H1 (cell line): ENCODE results near the gene SCO2. TPM values are rescaled to one million over a fixed set of nuclear protein-coding genes. Genes with fewer than 3 reads are reported as not detected.

Experiments used
- CBX5 ChIP-seq: fragments of 300-800, 300-1000 bp; sonication (generic); IDR thresholded peaks from 2 replicates; pipeline ENCODE4 v1.7.1; 2016; ENCODE audit warnings: antibody characterized with exemption, low read length, low read depth
- CTBP2 ChIP-seq: IDR thresholded peaks from 2 replicates; pipeline ENCODE4 v1.7.0; 2011; ENCODE audit warnings: borderline replicate concordance, mild to moderate bottlenecking, moderate library complexity, mixed read lengths, low read length; ENCODE audit not compliant: insufficient read depth, insufficient read length
- HDAC6 ChIP-seq: IDR thresholded peaks from one replicate; pipeline ENCODE4 v1.7.1; 2012; ENCODE audit warnings: low read depth, mild to moderate bottlenecking, inconsistent platforms, low read length, moderate library complexity
- MAX ChIP-seq: IDR thresholded peaks from 2 replicates; pipeline ENCODE4 v1.6.1; 2012; ENCODE audit warnings: inconsistent platforms
- POLR2AphosphoS5 ChIP-seq: IDR thresholded peaks from 2 replicates; pipeline ENCODE4 v1.6.1; 2011; ENCODE audit warnings: low read depth, low read length
- SIX5 ChIP-seq: IDR thresholded peaks from 2 replicates; pipeline ENCODE4 v1.6.1; 2011; ENCODE audit warnings: mild to moderate bottlenecking, low read depth, low read length
- SRF ChIP-seq: IDR thresholded peaks from 2 replicates; pipeline ENCODE4 v1.6.1; 2011; ENCODE audit warnings: mild to moderate bottlenecking, low read depth, low read length, moderate library complexity
- TBP ChIP-seq: IDR thresholded peaks from 2 replicates; pipeline ENCODE4 v1.6.1; 2011; ENCODE audit warnings: low read depth, low read length, improper control_type of control experiment
- polyA plus RNA-seq, 7 experiments: library from polyadenylated mRNA; depleted of rRNA in 3 of 7; stranded (reverse) in 5 of 7; unstranded in 2 of 7; fragments of >200 nt in 5 of 7; fragments of 200-250 nt in 2 of 7; gene quantifications; 1 replicate in 5 of 7; 2 replicates in 1 of 7; 4 replicates in 1 of 7; pipeline versions ENCODE4 v1.2.1 to v1.2.3, GENCODE V29; 2011 to 2013; ENCODE audit warnings: missing spikeins in 2 of 7, mixed read lengths in 2 of 7
- total RNA-seq: library from RNA; stranded (reverse); fragmentation: NEBNext Ultra II Directional; extraction: Animal tissue kit (Norgen Biotek cat#: 25700); gene quantifications from 2 replicates; pipeline ENCODE4 v1.2.1, GENCODE V29; 2021
- TF ChIP-seq, protein P1 (sequence below): fragments of 300-600 bp; sonication (generic); IDR thresholded peaks from 2 replicates; pipeline ENCODE4 v1.7.1; 2012; ENCODE audit warnings: low read length, moderate library complexity, mild to moderate bottlenecking, inconsistent platforms; ENCODE audit not compliant: insufficient replicate concordance

Gene SCO2
- total and polyA plus RNA-seq, 2 of the 8 experiments (the other 6 are each of a cell fraction or from before 2014, with no cell fraction given) = 2.0 TPM; not detected in 1

DNA sequence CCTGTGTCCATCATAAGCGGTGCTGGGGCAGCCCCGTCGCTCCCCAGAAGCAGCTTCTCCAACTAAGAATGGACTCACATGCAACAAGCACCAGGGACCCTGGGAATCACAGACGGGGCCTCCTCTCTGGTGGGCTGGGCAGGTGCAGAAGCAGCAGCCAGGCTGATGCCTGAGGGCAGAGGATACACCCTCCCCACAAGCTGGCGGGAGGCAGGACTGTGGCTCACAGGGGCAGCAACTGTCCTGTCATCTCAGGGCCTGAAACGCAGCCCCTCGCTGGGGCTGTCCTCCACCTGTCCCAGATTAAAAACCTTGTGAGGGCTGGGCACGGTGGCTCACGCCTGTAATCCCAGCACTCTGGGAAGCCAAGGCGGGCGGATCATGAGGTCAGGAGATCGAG lies 47.5 kb downstream of the SCO2 start (continued):
- TF ChIP-seq, protein P1, sequence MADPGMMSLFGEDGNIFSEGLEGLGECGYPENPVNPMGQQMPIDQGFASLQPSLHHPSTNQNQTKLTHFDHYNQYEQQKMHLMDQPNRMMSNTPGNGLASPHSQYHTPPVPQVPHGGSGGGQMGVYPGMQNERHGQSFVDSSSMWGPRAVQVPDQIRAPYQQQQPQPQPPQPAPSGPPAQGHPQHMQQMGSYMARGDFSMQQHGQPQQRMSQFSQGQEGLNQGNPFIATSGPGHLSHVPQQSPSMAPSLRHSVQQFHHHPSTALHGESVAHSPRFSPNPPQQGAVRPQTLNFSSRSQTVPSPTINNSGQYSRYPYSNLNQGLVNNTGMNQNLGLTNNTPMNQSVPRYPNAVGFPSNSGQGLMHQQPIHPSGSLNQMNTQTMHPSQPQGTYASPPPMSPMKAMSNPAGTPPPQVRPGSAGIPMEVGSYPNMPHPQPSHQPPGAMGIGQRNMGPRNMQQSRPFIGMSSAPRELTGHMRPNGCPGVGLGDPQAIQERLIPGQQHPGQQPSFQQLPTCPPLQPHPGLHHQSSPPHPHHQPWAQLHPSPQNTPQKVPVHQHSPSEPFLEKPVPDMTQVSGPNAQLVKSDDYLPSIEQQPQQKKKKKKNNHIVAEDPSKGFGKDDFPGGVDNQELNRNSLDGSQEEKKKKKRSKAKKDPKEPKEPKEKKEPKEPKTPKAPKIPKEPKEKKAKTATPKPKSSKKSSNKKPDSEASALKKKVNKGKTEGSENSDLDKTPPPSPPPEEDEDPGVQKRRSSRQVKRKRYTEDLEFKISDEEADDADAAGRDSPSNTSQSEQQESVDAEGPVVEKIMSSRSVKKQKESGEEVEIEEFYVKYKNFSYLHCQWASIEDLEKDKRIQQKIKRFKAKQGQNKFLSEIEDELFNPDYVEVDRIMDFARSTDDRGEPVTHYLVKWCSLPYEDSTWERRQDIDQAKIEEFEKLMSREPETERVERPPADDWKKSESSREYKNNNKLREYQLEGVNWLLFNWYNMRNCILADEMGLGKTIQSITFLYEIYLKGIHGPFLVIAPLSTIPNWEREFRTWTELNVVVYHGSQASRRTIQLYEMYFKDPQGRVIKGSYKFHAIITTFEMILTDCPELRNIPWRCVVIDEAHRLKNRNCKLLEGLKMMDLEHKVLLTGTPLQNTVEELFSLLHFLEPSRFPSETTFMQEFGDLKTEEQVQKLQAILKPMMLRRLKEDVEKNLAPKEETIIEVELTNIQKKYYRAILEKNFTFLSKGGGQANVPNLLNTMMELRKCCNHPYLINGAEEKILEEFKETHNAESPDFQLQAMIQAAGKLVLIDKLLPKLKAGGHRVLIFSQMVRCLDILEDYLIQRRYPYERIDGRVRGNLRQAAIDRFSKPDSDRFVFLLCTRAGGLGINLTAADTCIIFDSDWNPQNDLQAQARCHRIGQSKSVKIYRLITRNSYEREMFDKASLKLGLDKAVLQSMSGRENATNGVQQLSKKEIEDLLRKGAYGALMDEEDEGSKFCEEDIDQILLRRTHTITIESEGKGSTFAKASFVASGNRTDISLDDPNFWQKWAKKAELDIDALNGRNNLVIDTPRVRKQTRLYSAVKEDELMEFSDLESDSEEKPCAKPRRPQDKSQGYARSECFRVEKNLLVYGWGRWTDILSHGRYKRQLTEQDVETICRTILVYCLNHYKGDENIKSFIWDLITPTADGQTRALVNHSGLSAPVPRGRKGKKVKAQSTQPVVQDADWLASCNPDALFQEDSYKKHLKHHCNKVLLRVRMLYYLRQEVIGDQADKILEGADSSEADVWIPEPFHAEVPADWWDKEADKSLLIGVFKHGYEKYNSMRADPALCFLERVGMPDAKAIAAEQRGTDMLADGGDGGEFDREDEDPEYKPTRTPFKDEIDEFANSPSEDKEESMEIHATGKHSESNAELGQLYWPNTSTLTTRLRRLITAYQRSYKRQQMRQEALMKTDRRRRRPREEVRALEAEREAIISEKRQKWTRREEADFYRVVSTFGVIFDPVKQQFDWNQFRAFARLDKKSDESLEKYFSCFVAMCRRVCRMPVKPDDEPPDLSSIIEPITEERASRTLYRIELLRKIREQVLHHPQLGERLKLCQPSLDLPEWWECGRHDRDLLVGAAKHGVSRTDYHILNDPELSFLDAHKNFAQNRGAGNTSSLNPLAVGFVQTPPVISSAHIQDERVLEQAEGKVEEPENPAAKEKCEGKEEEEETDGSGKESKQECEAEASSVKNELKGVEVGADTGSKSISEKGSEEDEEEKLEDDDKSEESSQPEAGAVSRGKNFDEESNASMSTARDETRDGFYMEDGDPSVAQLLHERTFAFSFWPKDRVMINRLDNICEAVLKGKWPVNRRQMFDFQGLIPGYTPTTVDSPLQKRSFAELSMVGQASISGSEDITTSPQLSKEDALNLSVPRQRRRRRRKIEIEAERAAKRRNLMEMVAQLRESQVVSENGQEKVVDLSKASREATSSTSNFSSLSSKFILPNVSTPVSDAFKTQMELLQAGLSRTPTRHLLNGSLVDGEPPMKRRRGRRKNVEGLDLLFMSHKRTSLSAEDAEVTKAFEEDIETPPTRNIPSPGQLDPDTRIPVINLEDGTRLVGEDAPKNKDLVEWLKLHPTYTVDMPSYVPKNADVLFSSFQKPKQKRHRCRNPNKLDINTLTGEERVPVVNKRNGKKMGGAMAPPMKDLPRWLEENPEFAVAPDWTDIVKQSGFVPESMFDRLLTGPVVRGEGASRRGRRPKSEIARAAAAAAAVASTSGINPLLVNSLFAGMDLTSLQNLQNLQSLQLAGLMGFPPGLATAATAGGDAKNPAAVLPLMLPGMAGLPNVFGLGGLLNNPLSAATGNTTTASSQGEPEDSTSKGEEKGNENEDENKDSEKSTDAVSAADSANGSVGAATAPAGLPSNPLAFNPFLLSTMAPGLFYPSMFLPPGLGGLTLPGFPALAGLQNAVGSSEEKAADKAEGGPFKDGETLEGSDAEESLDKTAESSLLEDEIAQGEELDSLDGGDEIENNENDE = no peak
- no peak for TF ChIP-seq HDAC6
- TF ChIP-seq CBX5 = no peak
- no peak for TF ChIP-seq CTBP2
- TF ChIP-seq SRF = no peak
- no peak for TF ChIP-seq TBP
- no peak for TF ChIP-seq MAX
- TF ChIP-seq POLR2AphosphoS5 = no peak
- no peak for TF ChIP-seq SIX5
